Lung (tissue), 12 donors: ENCODE results near the gene SLC28A1. TPM values are rescaled to one million over a fixed set of nuclear protein-coding genes. Genes with fewer than 3 reads are reported as not detected.

Experiments
- ATAC-seq: fragments of 200-7000 bp; cut with Tn5 transposase; one replicate; pipeline ENCODE4 v1.9.1; 2020; ENCODE audit warnings: moderate number of reproducible peaks; ENCODE audit not compliant: insufficient read depth, low FRiP score
- DNase-seq, 3 donors: peaks; one replicate each; pipeline ENCODE4 v3.0.0-alpha.2; 2013 to 2017
- H3K27ac ChIP-seq, 2 donors: one replicate each; pipeline ENCODE4 v1.5.1; 2013; ENCODE audit warnings: mild to moderate bottlenecking in 2 of 2, moderate library complexity in 2 of 2, control low read depth in 1 of 2, inconsistent platforms in 1 of 2, low read depth in 1 of 2, low read length in 1 of 2
- H3K27me3 ChIP-seq, 3 donors: one replicate each; pipeline ENCODE4 v1.5.1; 2013; ENCODE audit warnings: low read length in 2 of 3; ENCODE audit not compliant: control insufficient read depth in 3 of 3, insufficient read depth in 3 of 3
- H3K36me3 ChIP-seq, 4 donors: one replicate each; pipeline ENCODE4 v1.5.1; 2013; ENCODE audit warnings: low read length in 4 of 4, mild to moderate bottlenecking in 1 of 4, moderate library complexity in 1 of 4; ENCODE audit not compliant: control insufficient read depth in 4 of 4, insufficient read depth in 4 of 4
- H3K4me1 ChIP-seq, 5 donors: one replicate each; pipeline ENCODE4 v1.5.1; 2013; ENCODE audit warnings: low read length in 5 of 5, mild to moderate bottlenecking in 2 of 5, moderate library complexity in 1 of 5; ENCODE audit not compliant: control insufficient read depth in 5 of 5, insufficient read depth in 5 of 5
- H3K4me3 ChIP-seq: one replicate; pipeline ENCODE4 v1.5.1; 2013; ENCODE audit warnings: mild to moderate bottlenecking, control low read depth, moderate library complexity
- H3K9ac ChIP-seq, 2 donors: one replicate each; pipeline ENCODE4 v1.5.1; 2013; ENCODE audit warnings: low read length in 2 of 2, control low read depth in 1 of 2; ENCODE audit not compliant: insufficient read depth in 1 of 2
- H3K9me3 ChIP-seq, 4 donors: one replicate each; pipeline ENCODE4 v1.5.1; 2013; ENCODE audit warnings: low read length in 3 of 4, mild to moderate bottlenecking in 1 of 4, moderate library complexity in 1 of 4; ENCODE audit not compliant: control insufficient read depth in 4 of 4, insufficient read depth in 3 of 4
- WGBS, 2 donors: extraction: QIAGEN DNeasy Blood & Tissue Kit; methylation state at CpG; one replicate each; pipeline ENCODE4 v1.1.7; 2013; 5-methylcytosine and 5-hydroxymethylcytosine counted together
- polyA plus RNA-seq, 2 donors: library from polyadenylated mRNA; stranded (reverse); fragments of 200-250 nt; gene quantifications; one replicate each; pipeline ENCODE4 v1.2.1, GENCODE V29; 2013
- total RNA-seq, 2 donors: library from RNA; depleted of rRNA in 1 of 2; stranded (reverse); fragments of >200 nt in 1 of 2; gene quantifications; one replicate each; pipeline ENCODE4 v1.2.1, GENCODE V29; 2014 to 2021
- TF ChIP-seq, protein P1 (sequence below): IDR thresholded peaks from 2 replicates; pipeline ENCODE4 v1.5.1; 2012; ENCODE audit warnings: mild to moderate bottlenecking; ENCODE audit errors: control extremely low read depth, extremely low read depth
- donor health status: control.
- donor health status: control.
- donor health status: Bipolar disorder and iron deficiency.
- donor health status: healthy.
- donor health status: DM: yes; HTN: yes; CAD: no.

SLC28A1 gene
- total and polyA plus RNA-seq, 4 donors = 0.06 TPM; not detected in 3

DNA sequence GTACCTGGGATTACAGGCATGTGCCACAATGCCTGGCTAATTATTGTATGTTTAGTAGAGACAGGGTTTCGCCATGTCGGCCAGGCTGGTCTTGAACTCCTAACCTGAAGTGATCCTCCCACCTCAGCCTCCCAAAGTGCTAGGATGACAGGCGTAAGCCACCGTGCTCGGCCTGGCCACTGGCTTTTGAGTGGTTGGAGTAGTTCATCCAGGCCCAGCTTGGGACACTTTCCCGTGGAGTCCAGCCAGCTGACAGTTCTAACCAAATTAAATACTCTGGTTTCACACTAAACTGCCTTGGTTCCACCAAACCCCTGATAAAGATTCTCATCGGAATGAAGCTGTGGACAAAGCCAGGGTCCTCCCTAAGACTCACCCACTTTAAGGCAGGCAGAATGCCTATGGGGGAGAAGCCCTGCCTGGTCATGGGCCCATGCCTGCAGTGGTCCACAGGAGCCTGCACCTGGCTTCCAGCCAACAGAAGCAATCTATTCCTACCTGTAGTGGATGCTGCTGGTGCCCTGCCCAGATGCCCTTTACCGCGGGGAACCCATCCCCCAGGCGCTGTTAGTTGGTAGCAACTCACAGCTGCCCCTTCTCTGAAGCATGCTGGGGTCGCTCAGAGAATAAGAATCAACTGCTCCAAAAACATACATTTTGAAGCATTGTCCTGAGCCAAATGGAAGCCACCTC, 5.2 kb upstream of the SLC28A1 start:
- TF ChIP-seq, protein P1, sequence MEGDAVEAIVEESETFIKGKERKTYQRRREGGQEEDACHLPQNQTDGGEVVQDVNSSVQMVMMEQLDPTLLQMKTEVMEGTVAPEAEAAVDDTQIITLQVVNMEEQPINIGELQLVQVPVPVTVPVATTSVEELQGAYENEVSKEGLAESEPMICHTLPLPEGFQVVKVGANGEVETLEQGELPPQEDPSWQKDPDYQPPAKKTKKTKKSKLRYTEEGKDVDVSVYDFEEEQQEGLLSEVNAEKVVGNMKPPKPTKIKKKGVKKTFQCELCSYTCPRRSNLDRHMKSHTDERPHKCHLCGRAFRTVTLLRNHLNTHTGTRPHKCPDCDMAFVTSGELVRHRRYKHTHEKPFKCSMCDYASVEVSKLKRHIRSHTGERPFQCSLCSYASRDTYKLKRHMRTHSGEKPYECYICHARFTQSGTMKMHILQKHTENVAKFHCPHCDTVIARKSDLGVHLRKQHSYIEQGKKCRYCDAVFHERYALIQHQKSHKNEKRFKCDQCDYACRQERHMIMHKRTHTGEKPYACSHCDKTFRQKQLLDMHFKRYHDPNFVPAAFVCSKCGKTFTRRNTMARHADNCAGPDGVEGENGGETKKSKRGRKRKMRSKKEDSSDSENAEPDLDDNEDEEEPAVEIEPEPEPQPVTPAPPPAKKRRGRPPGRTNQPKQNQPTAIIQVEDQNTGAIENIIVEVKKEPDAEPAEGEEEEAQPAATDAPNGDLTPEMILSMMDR = no peak
- Histone ChIP-seq H3K27ac (no peak overlapping the region), H3K4me3 (no peak overlapping the region), H3K9ac (no peak overlapping the region), H3K27me3 (no peaks in the 10 kb centered on the region), H3K4me1 (peaks cover 0 to 1% (median 0%) of the 10 kb centered on the region in 5 donors), H3K36me3 (no peaks in the 10 kb centered on the region), H3K9me3 (no peaks in the 10 kb centered on the region)
- DNase-seq = no peak
- 86 to 92% methylated on average over 11 of the region's 11 CpGs for WGBS, 2 donors
- no peak for ATAC-seq

DNA sequence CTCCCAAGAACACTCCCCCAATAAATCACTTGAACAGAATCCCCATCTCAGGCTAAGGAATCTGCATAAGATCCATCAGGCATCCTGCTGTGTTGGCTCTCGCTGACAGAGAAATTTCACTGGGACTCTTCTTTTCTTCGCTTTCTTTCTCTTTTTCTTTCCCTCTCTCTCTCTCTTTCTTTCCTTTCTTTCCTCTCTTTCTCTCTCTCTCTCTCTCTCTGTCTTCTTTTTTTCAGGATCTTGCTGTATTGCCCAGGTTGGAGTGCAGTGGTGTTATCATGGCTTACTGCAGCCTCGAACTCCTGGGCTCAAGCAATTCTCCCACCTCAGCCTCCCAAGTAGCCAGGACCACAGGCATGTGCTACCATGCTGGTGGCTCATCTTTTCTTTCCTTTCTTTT, 4.5 kb upstream of the SLC28A1 start:
- H3K9me3 ChIP-seq = no peaks in the 10 kb centered on the region
- peaks cover 0 to 1% (median 0%) of the 10 kb centered on the region in 5 donors for H3K4me1 ChIP-seq
- H3K27ac ChIP-seq = no peak overlapping the region
- H3K4me3 ChIP-seq = no peak overlapping the region
- ATAC-seq (no peak), DNase-seq (no peak)
- no peak overlapping the region for H3K9ac ChIP-seq
- no peaks in the 10 kb centered on the region for H3K27me3 ChIP-seq
- H3K36me3 ChIP-seq = no peaks in the 10 kb centered on the region
- 87 to 92% methylated on average over 3 of the region's 3 CpGs for WGBS, 2 donors
- TF ChIP-seq, protein P1 = no peak

DNA sequence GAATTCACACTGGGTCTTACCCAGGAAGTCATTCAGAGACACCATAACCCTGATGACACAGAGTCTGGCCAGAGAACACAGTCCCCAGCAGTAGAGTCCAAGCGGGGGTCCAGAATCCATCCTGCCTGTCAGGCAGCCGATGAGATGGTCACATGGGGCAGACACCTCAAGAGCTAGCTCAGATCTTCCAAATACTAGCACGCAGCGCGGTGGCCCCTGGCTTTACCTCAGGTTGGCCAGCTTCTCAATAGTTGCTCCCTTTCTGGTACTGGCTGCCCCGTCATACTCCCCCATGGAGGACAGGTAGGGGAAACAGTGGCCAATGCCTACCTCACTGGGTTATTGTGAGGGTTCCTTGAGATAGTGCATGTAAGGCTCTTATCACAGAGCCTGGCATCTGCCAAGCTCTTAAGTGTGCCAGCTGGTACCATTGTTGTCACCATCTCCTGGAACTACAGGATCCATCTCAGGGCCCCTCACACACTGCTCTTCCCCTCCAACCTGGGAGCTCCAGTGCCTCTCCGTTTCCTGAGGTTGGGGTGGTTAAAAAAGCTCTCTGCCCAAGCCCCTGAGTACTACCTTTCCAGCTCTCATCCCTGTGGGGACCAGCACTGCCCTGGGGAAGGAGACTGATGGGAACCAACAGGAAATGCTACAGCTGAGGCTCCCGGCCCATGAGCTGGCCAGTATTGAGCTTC, 3.5 kb upstream of the SLC28A1 start:
- H3K4me1 ChIP-seq = peaks cover 0 to 1% (median 0%) of the 10 kb centered on the region in 5 donors
- WGBS, 2 donors = 87 to 92% methylated on average over 8 of the region's 8 CpGs
- no peak overlapping the region for H3K27ac ChIP-seq
- TF ChIP-seq, protein P1 = no peak
- H3K9me3 ChIP-seq = no peaks in the 10 kb centered on the region
- ATAC-seq (no peak), DNase-seq (no peak)
- no peak overlapping the region for H3K4me3 ChIP-seq
- no peaks in the 10 kb centered on the region for H3K36me3 ChIP-seq
- no peaks in the 10 kb centered on the region for H3K27me3 ChIP-seq
- no peak overlapping the region for H3K9ac ChIP-seq
